Transverse colon (tissue), 4 donors: ENCODE results near the gene PC. TPM values are rescaled to one million over a fixed set of nuclear protein-coding genes. Genes with fewer than 3 reads are reported as not detected.

Experiments used
- DNase-seq: peaks from one replicate; pipeline ENCODE4 v3.0.0-alpha.2; 2019
- H3K27ac ChIP-seq, 4 donors: fragments of 200-600 bp; sonication (generic); 2 replicates each; pipeline ENCODE4 v1.5.1; 2016 to 2018; ENCODE audit warnings: inconsistent platforms in 4 of 4
- H3K27me3 ChIP-seq: fragments of 200-600 bp; sonication (generic); 2 replicates; pipeline ENCODE4 v1.5.1; 2017; ENCODE audit warnings: inconsistent platforms
- H3K36me3 ChIP-seq, 4 donors: fragments of 200-600 bp; sonication (generic); 2 replicates each; pipeline ENCODE4 v1.5.1; 2017 to 2019; ENCODE audit warnings: inconsistent platforms in 4 of 4
- H3K4me1 ChIP-seq, 4 donors: fragments of 200-600 bp; sonication (generic); 2 replicates each; pipeline ENCODE4 v1.5.1; 2017 to 2020; ENCODE audit warnings: inconsistent platforms in 4 of 4
- H3K4me3 ChIP-seq, 4 donors: fragments of 200-600 bp; sonication (generic); 1 replicate in 1 of 4; 2 replicates in 3 of 4; pipeline versions ENCODE4 v1.5.1 to v1.6.1; 2017 to 2019; ENCODE audit warnings: inconsistent platforms in 4 of 4
- H3K9me3 ChIP-seq, 2 donors: fragments of 200-600 bp; sonication (generic); 2 replicates each; pipeline ENCODE4 v1.5.1; 2017 to 2019; ENCODE audit warnings: inconsistent platforms in 2 of 2
- CTCF ChIP-seq, 5 experiments: fragments of 200-600 bp in 3 of 5; fragments of 450-650 bp in 2 of 5; sonication (generic) in 3 of 5; IDR thresholded peaks; 1 replicate in 2 of 5; 2 replicates in 3 of 5; pipeline ENCODE4 v1.5.1; 2016 to 2017; ENCODE audit warnings: antibody characterized with exemption in 5 of 5, inconsistent platforms in 3 of 5, mild to moderate bottlenecking in 2 of 5, moderate library complexity in 1 of 5
- EP300 ChIP-seq: sonication (generic); formaldehyde crosslinking; IDR thresholded peaks from one replicate; pipeline ENCODE4 v1.6.1; 2017; ENCODE audit warnings: antibody characterized with exemption, low read depth
- POLR2A ChIP-seq: fragments of 450-650 bp; IDR thresholded peaks from one replicate; pipeline ENCODE4 v1.6.1; 2016; ENCODE audit warnings: antibody characterized with exemption, mild to moderate bottlenecking, moderate library complexity
- POLR2AphosphoS5 ChIP-seq, 3 donors: sonication (generic); formaldehyde crosslinking; IDR thresholded peaks; one replicate each; pipeline ENCODE4 v1.6.1; 2016; ENCODE audit warnings: antibody characterized with exemption in 3 of 3
- WGBS, 2 donors: methylation state at CpG; one replicate each; pipeline ENCODE4 v1.1.5; 2018; ENCODE audit warnings: low coverage in 1 of 2; 5-methylcytosine and 5-hydroxymethylcytosine counted together
- in situ Hi-C, 4 donors: fragments of 200-750 bp; cut with MboI; loops; one replicate each; pipeline versions ENCODE4 v1.15.0 to v1.15.1; 2017; ENCODE audit warnings: low sequenced_read_pairs in 3 of 4, low pct_ligation_motif_present in 1 of 4, low pct_unique_long_range_greater_than_20kb in 1 of 4
- intact Hi-C: fragments of 100-400 bp; cut with DNase I; formaldehyde crosslinking; loops from one replicate; pipeline ENCODE4 v1.15.1; 2023; ENCODE audit warnings: low total_unique reads
- total RNA-seq, 4 donors: library from RNA; depleted of rRNA; stranded (reverse); fragments of >200 nt; gene quantifications; one replicate each; pipeline ENCODE4 v1.1.0, GENCODE V29; 2016

Gene PC
- total RNA-seq, 4 donors from 2014 or later: 14.9 to 246 (median 38.1) TPM

- DNase-seq: no peak
- in situ Hi-C loops (no loop called here), intact Hi-C loops (no loop called here)
- TF ChIP-seq POLR2A: no peak
- TF ChIP-seq CTCF (IDR thresholded peaks at IDR 0.05): no peak
- TF ChIP-seq EP300: no peak
- TF ChIP-seq POLR2AphosphoS5 (IDR thresholded peaks at IDR 0.05): no peak
- WGBS, 2 donors: 44% methylated on average over 14 of the region's 14 CpGs; no CpG with 5 or more reads in 1 of the 2 donors
- no peaks in the 10 kb centered on the region for H3K9me3 ChIP-seq
- no peak overlapping the region for H3K27ac ChIP-seq
- H3K36me3 ChIP-seq: no peaks in the 10 kb centered on the region
- H3K27me3 ChIP-seq: no peaks in the 10 kb centered on the region
- peaks cover 0 to 17% (median 4%) of the 10 kb centered on the region in 4 donors for H3K4me1 ChIP-seq
- peak overlapping the region in 2 of 4 donors; percentile 14 to 33 for H3K4me3 ChIP-seq
Observed at GRCh38 chr11:66882561-66883015, 75.6 kb downstream of the PC start.

- Histone ChIP-seq H3K9me3 (no peaks in the 10 kb centered on the region), H3K27me3 (no peaks in the 10 kb centered on the region), H3K27ac (no peak overlapping the region), H3K36me3 (no peaks in the 10 kb centered on the region), H3K4me1 (peaks cover 0 to 17% (median 4%) of the 10 kb centered on the region in 4 donors), H3K4me3 (no peak overlapping the region)
- 89% methylated on average over 9 of the region's 9 CpGs; no CpG with 5 or more reads in 1 of the 2 donors for WGBS, 2 donors
- intact Hi-C loops (no loop called here), in situ Hi-C loops (no loop called here)
- TF ChIP-seq EP300: no peak
- no peak for DNase-seq
Observed at GRCh38 chr11:66881927-66882452, 76.2 kb downstream of the PC start.

DNA sequence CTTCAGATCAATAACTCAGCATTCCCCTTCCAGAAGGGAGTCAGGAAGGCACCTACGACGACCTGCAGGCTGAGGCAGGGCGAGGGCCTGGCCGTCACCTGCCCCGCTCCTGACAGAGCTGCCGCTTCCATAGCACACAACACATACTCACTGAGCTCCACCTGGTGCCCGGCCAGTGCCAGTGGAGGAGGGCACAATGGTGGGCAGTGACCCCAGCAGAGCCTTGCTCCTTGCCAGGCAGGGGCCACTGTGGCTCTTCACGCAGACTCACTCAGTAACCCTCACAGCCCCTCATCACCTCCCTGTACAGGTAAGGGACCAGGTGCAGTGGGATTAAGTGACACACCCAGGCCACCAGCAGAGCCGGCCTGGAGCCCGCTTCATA, 76.7 kb downstream of the PC start:
- no peak for DNase-seq
- Histone ChIP-seq H3K9me3 (no peaks in the 10 kb centered on the region), H3K27ac (no peak overlapping the region), H3K36me3 (no peaks in the 10 kb centered on the region), H3K27me3 (no peaks in the 10 kb centered on the region), H3K4me3 (no peak overlapping the region), H3K4me1 (peaks cover 0 to 17% (median 4%) of the 10 kb centered on the region in 4 donors)
- 89% methylated on average over 10 of the region's 10 CpGs; no CpG with 5 or more reads in 1 of the 2 donors for WGBS, 2 donors
- in situ Hi-C loops (no loop called here), intact Hi-C loops (no loop called here)
- TF ChIP-seq POLR2AphosphoS5 (IDR thresholded peaks at IDR 0.05) (no peak), EP300 (no peak)

DNA sequence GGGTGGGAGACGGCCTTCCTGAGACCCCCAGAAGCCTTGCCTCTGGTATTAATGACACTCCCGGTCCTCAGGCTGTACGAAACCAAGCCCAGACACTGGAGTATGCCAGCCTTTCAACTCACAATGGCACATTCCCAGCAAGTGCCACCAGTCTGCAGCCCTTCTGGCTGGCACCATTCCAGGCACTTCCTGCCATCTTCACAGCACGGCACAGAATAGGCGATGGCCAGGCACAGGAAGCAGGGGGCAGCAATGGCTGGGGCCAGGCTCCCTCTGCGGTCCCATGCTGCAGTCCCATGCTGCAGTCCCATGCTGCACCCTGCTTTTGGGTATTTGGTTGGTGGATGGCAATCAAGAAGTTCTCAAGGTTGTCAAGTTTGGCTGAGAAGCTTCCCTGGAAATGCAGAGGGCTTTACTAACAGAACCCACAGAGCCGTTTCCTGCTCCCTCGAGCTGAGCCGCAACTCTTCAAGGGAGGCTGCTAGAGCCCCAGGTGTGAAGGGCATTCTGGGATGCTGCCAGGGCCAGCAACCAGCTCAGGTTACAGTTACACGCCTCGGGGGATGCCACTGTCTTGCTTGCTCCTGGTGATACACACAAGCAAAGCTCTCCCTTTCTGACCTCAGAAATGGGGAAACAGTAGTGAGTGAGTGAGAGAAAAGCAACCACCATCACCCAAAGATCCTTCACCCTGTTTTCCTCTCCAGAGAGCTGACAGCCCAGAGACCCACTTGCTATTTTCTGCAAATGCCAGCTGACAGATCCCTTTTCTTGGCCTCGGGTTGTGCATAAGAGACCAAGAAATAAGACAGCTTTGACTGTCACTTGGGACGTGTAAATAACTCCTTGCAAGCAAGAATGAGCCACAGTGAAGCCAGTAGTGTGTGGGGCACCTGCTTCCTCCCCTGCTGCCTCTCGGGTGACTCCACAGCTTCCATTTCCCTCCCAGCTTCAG, 77.4 kb downstream of the PC start:
- no peak for DNase-seq
- in situ Hi-C loops: no loop called here
- TF ChIP-seq EP300 (no peak), CTCF (IDR thresholded peaks at IDR 0.05) (no peak), POLR2AphosphoS5 (IDR thresholded peaks at IDR 0.05) (no peak), POLR2A (no peak)
- H3K27me3 ChIP-seq: no peaks in the 10 kb centered on the region
- H3K4me1 ChIP-seq: peaks cover 0 to 17% (median 4%) of the 10 kb centered on the region in 4 donors
- H3K27ac ChIP-seq: no peak overlapping the region
- no peaks in the 10 kb centered on the region for H3K36me3 ChIP-seq
- H3K9me3 ChIP-seq: no peaks in the 10 kb centered on the region
- 66 to 76% methylated on average over 8 to 14 of the region's 14 CpGs for WGBS, 2 donors
- no peak overlapping the region for H3K4me3 ChIP-seq
- intact Hi-C loops: no loop called here

DNA sequence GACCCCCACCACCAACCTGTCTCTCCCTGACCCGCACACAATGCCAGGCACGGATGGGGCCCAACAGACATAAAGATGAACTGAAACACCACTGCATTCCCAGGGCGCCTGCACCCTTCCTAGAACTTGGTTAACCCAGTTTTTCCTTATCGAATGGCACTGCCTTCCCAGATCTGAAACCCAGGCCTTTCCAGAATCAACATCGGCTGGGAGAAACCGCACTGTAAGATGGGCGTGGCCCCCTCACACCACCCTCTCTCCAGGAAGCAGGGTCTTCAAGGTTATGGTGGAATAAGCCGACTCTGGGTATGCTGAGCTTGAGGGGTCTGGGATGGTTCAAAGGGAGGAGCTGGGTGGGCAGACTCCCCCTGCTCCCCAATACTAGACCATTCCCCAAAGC, 78.2 kb downstream of the PC start:
- Histone ChIP-seq H3K27me3 (no peaks in the 10 kb centered on the region), H3K36me3 (no peaks in the 10 kb centered on the region), H3K27ac (no peak overlapping the region), H3K4me3 (no peak overlapping the region), H3K4me1 (peaks cover 0 to 17% (median 4%) of the 10 kb centered on the region in 4 donors), H3K9me3 (no peaks in the 10 kb centered on the region)
- DNase-seq: no peak
- TF ChIP-seq CTCF (IDR thresholded peaks at IDR 0.05) (no peak), POLR2AphosphoS5 (IDR thresholded peaks at IDR 0.05) (no peak), POLR2A (no peak), EP300 (no peak)
- intact Hi-C loops (no loop called here), in situ Hi-C loops (no loop called here)
- 70% methylated on average over 8 of the region's 8 CpGs; no CpG with 5 or more reads in 1 of the 2 donors for WGBS, 2 donors
